SK-N-SH treated with all-trans-retinoic acid at 6 μM for 48 hours (cell line): ENCODE measurements around the gene RAB1A.

Source experiments
- ATAC-seq: fragments of 200-7000 bp; cut with Tn5 transposase; 3 replicates; pipeline ENCODE4 v1.9.1; 2020; ENCODE audit warnings: mild to moderate bottlenecking, moderate library complexity
- ARNTL ChIP-seq: fragments of 450-650 bp; formaldehyde crosslinking; IDR thresholded peaks from 2 replicates; pipeline ENCODE4 v1.5.0; 2020; ENCODE audit warnings: low read depth, mild to moderate bottlenecking, moderate library complexity, borderline replicate concordance
- BACH2 ChIP-seq: fragments of 250-450 bp; sonication (Bioruptor Pico); IDR thresholded peaks from 2 replicates; pipeline ENCODE4 v1.9.0; 2021; ENCODE audit warnings: mild to moderate bottlenecking, borderline replicate concordance
- CREB5 ChIP-seq: fragments of 250-450 bp; sonication (Bioruptor Pico); IDR thresholded peaks from 2 replicates; pipeline ENCODE4 v1.5.1; 2020; ENCODE audit warnings: low read depth, mild to moderate bottlenecking, moderate library complexity
- CSDC2 ChIP-seq: fragments of 250-450 bp; sonication (Bioruptor Pico); IDR thresholded peaks from 2 replicates; pipeline ENCODE4 v1.5.0; 2020; ENCODE audit warnings: mild to moderate bottlenecking, moderate library complexity
- ESRRG ChIP-seq: fragments of 250-450 bp; sonication (Bioruptor Pico); IDR thresholded peaks from 2 replicates; pipeline ENCODE4 v1.6.1; 2021; ENCODE audit warnings: mild to moderate bottlenecking
- GLIS3 ChIP-seq: fragments of 250-450 bp; sonication (Bioruptor Pico); IDR thresholded peaks from 2 replicates; pipeline ENCODE4 v1.5.0; 2020; ENCODE audit warnings: mild to moderate bottlenecking, moderate library complexity
- ISL1 ChIP-seq: fragments of 250-450 bp; sonication (Bioruptor Pico); IDR thresholded peaks from 2 replicates; pipeline ENCODE4 v2.1.2; 2022; ENCODE audit warnings: mild to moderate bottlenecking, moderate library complexity
- OSR1 ChIP-seq: fragments of 250-450 bp; sonication (Bioruptor Pico); IDR thresholded peaks from 2 replicates; pipeline ENCODE4 v1.8.0; 2022; ENCODE audit warnings: moderate library complexity, mild to moderate bottlenecking, inconsistent platforms
- PATZ1 ChIP-seq: fragments of 250-450 bp; sonication (Bioruptor Pico); IDR thresholded peaks from 2 replicates; pipeline ENCODE4 v1.8.0; 2020; ENCODE audit warnings: mild to moderate bottlenecking, moderate library complexity, borderline replicate concordance
- PPARA ChIP-seq: fragments of 250-450 bp; sonication (Bioruptor Pico); IDR thresholded peaks from 2 replicates; pipeline ENCODE4 v1.5.0; 2020; ENCODE audit warnings: mild to moderate bottlenecking, borderline replicate concordance
- RARB ChIP-seq: fragments of 250-450 bp; sonication (Bioruptor Pico); IDR thresholded peaks from 2 replicates; pipeline ENCODE4 v1.8.0; 2021; ENCODE audit warnings: mild to moderate bottlenecking, moderate library complexity
- SNAI2 ChIP-seq: fragments of 250-450 bp; sonication (Bioruptor Pico); IDR thresholded peaks from 2 replicates; pipeline ENCODE4 v1.5.0; 2020; ENCODE audit warnings: mild to moderate bottlenecking, moderate library complexity
- TCF4 ChIP-seq: fragments of 250-450 bp; sonication (Bioruptor Pico); IDR thresholded peaks from 2 replicates; pipeline ENCODE4 v1.8.0; 2021; ENCODE audit warnings: mild to moderate bottlenecking, moderate library complexity, borderline replicate concordance
- TOX ChIP-seq: fragments of 250-450 bp; sonication (Bioruptor Pico); IDR thresholded peaks from 2 replicates; pipeline ENCODE4 v1.8.0; 2021; ENCODE audit warnings: mild to moderate bottlenecking, moderate library complexity, borderline replicate concordance
- ZC3H10 ChIP-seq: fragments of 250-450 bp; sonication (Bioruptor Pico); IDR thresholded peaks from 2 replicates; pipeline ENCODE4 v1.5.1; 2021; ENCODE audit warnings: mild to moderate bottlenecking, moderate library complexity
- ZFP30 ChIP-seq: fragments of 450-650 bp; formaldehyde crosslinking; IDR thresholded peaks from 2 replicates; pipeline ENCODE4 v1.5.0; 2022; ENCODE audit warnings: mild to moderate bottlenecking, moderate library complexity
- ZNF565 ChIP-seq: fragments of 450-650 bp; formaldehyde crosslinking; conservative IDR thresholded peaks from 2 replicates; pipeline ENCODE4 v1.5.0; 2020; ENCODE audit warnings: low read depth, mild to moderate bottlenecking, moderate library complexity
- ZNF70 ChIP-seq: fragments of 450-650 bp; formaldehyde crosslinking; IDR thresholded peaks from 2 replicates; pipeline ENCODE4 v1.5.0; 2020; ENCODE audit warnings: mild to moderate bottlenecking, moderate library complexity
- TF ChIP-seq, protein P1 (sequence below): fragments of 250-450 bp; sonication (Bioruptor Pico); IDR thresholded peaks from 2 replicates; pipeline ENCODE4 v1.5.1; 2021; ENCODE audit warnings: mild to moderate bottlenecking, moderate library complexity
- TF ChIP-seq, protein P2 (sequence below): fragments of 250-450 bp; sonication (Bioruptor Pico); IDR thresholded peaks from 2 replicates; pipeline ENCODE4 v1.5.0; 2020; ENCODE audit warnings: mild to moderate bottlenecking, moderate library complexity
- TF ChIP-seq, protein P3 (sequence below): fragments of 250-450 bp; sonication (Bioruptor Pico); IDR thresholded peaks from 2 replicates; pipeline ENCODE4 v1.8.0; 2021; ENCODE audit warnings: low read depth, mild to moderate bottlenecking, moderate library complexity, borderline replicate concordance

The RAB1A gene

GRCh38 chr2:65053199-65053598 lies 76.7 kb downstream of the RAB1A start:
- TF ChIP-seq PATZ1 (no peak), TOX (CRISPR knock-in tag) (no peak), OSR1 (CRISPR knock-in tag) (no peak), CREB5 (no peak), ZC3H10 (CRISPR knock-in tag) (no peak), ISL1 (CRISPR knock-in tag) (no peak), ARNTL (CRISPR knock-in tag) (no peak), TCF4 (CRISPR knock-in tag) (no peak), PPARA (CRISPR knock-in tag) (no peak), ZNF565 (CRISPR knock-in tag) (no peak), BACH2 (CRISPR knock-in tag) (no peak)
- TF ChIP-seq, protein P1, sequence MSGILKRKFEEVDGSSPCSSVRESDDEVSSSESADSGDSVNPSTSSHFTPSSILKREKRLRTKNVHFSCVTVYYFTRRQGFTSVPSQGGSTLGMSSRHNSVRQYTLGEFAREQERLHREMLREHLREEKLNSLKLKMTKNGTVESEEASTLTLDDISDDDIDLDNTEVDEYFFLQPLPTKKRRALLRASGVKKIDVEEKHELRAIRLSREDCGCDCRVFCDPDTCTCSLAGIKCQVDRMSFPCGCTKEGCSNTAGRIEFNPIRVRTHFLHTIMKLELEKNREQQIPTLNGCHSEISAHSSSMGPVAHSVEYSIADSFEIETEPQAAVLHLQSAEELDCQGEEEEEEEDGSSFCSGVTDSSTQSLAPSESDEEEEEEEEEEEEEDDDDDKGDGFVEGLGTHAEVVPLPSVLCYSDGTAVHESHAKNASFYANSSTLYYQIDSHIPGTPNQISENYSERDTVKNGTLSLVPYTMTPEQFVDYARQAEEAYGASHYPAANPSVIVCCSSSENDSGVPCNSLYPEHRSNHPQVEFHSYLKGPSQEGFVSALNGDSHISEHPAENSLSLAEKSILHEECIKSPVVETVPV: no peak
- no peak for ATAC-seq

DNA sequence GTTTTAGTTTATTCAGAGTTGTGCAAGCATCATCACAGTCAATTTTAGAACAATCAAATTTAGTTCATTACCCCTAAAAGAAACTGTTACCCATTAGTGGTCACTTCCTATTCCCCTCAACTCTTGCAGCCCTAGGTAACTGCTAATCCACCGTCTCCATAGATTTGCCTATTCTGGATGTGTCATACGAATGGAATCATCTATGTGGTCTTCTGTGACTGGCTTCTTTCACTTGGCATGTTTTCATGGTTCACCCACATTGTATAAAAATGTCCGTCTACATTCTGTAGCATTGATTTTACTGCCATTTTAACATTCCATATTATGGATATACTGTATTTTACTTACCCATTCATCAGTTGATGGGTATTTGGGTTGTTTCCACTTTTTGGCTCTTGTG lies 79.0 kb downstream of the RAB1A start:
- ATAC-seq: no peak
- TF ChIP-seq, protein P2, sequence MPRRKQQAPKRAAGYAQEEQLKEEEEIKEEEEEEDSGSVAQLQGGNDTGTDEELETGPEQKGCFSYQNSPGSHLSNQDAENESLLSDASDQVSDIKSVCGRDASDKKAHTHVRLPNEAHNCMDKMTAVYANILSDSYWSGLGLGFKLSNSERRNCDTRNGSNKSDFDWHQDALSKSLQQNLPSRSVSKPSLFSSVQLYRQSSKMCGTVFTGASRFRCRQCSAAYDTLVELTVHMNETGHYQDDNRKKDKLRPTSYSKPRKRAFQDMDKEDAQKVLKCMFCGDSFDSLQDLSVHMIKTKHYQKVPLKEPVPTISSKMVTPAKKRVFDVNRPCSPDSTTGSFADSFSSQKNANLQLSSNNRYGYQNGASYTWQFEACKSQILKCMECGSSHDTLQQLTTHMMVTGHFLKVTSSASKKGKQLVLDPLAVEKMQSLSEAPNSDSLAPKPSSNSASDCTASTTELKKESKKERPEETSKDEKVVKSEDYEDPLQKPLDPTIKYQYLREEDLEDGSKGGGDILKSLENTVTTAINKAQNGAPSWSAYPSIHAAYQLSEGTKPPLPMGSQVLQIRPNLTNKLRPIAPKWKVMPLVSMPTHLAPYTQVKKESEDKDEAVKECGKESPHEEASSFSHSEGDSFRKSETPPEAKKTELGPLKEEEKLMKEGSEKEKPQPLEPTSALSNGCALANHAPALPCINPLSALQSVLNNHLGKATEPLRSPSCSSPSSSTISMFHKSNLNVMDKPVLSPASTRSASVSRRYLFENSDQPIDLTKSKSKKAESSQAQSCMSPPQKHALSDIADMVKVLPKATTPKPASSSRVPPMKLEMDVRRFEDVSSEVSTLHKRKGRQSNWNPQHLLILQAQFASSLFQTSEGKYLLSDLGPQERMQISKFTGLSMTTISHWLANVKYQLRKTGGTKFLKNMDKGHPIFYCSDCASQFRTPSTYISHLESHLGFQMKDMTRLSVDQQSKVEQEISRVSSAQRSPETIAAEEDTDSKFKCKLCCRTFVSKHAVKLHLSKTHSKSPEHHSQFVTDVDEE (CRISPR knock-in tag): no peak
- no peak for TF ChIP-seq OSR1 (CRISPR knock-in tag)
- TF ChIP-seq, protein P1: no peak
- TF ChIP-seq ZNF70 (CRISPR knock-in tag): no peak
- no peak for TF ChIP-seq ARNTL (CRISPR knock-in tag)
- no peak for TF ChIP-seq RARB (CRISPR knock-in tag)
- TF ChIP-seq TCF4 (CRISPR knock-in tag): no peak
- TF ChIP-seq ISL1 (CRISPR knock-in tag): no peak
- no peak for TF ChIP-seq SNAI2 (CRISPR knock-in tag)
- TF ChIP-seq GLIS3 (CRISPR knock-in tag): no peak
- no peak for TF ChIP-seq ZFP30

DNA sequence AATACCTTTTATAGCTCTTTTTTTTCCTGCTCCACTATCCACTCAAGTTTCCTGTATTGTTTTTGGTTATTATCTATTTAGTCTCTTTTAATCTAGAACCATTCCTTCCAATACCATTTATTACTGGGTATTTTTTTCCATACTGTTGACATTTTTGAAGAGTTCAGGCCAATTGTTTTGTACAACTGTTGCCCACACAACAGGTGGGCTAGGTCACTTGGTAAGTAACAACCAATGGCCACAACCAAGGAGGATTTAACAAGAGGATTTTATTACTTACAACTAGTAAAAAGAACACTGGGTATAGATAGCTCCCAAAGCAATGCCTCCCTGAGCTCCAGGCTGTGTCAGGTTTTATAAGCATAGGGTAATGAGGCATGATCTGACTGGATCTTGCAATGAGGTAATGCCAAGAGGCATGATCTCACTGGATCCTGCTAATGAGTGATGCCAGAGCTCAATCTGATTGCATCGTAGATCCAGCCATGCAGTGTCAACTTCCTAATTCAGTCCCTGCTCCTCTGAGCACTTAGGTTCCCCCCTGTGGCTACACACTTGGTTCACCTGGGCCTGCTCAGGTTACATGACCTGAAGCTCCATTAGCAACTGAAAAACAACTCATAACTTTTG lies 80.8 kb downstream of the RAB1A start:
- ATAC-seq: no peak
- TF ChIP-seq ZC3H10 (CRISPR knock-in tag) (no peak), RARB (CRISPR knock-in tag) (no peak), ARNTL (CRISPR knock-in tag) (no peak), ISL1 (CRISPR knock-in tag) (no peak), TOX (CRISPR knock-in tag) (no peak), TCF4 (CRISPR knock-in tag) (no peak), ZFP30 (no peak), OSR1 (CRISPR knock-in tag) (no peak), CSDC2 (CRISPR knock-in tag) (no peak), PPARA (CRISPR knock-in tag) (no peak), ESRRG (CRISPR knock-in tag) (no peak), ZNF565 (CRISPR knock-in tag) (no peak)
- TF ChIP-seq, protein P2 (CRISPR knock-in tag): no peak
- TF ChIP-seq, protein P3, sequence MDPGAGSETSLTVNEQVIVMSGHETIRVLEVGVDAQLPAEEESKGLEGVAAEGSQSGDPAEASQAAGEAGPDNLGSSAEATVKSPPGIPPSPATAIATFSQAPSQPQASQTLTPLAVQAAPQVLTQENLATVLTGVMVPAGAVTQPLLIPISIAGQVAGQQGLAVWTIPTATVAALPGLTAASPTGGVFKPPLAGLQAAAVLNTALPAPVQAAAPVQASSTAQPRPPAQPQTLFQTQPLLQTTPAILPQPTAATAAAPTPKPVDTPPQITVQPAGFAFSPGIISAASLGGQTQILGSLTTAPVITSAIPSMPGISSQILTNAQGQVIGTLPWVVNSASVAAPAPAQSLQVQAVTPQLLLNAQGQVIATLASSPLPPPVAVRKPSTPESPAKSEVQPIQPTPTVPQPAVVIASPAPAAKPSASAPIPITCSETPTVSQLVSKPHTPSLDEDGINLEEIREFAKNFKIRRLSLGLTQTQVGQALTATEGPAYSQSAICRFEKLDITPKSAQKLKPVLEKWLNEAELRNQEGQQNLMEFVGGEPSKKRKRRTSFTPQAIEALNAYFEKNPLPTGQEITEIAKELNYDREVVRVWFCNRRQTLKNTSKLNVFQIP: no peak
